HFFc6 (cell line): ENCODE data around the gene ARMS2. TPM values are rescaled to one million over a fixed set of nuclear protein-coding genes. Genes with fewer than 3 reads are reported as not detected.

Source experiments
- DNase-seq: peaks from one replicate; pipeline ENCODE4 v3.0.0-alpha.2; 2018
- H3K27ac Mint-ChIP-seq: 2 replicates; pipeline ENCODE4 v1.8.0; 2020; ENCODE audit warnings: mild to moderate bottlenecking, mixed read lengths
- H3K27me3 Mint-ChIP-seq: 2 replicates; pipeline ENCODE4 v1.8.0; 2021; ENCODE audit warnings: mild to moderate bottlenecking, moderate library complexity, mixed read lengths; ENCODE audit not compliant: insufficient read depth
- H3K36me3 Mint-ChIP-seq: 2 replicates; pipeline ENCODE4 v1.8.0; 2021; ENCODE audit warnings: low read depth, mixed read lengths
- H3K4me1 Mint-ChIP-seq: 2 replicates; pipeline ENCODE4 v1.8.0; 2020; ENCODE audit warnings: low read depth, mixed read lengths
- H3K4me3 Mint-ChIP-seq: 2 replicates; pipeline ENCODE4 v1.8.0; 2020; ENCODE audit warnings: mild to moderate bottlenecking, moderate library complexity, mixed read lengths
- H3K9me3 Mint-ChIP-seq: 2 replicates; pipeline ENCODE4 v1.8.0; 2020; ENCODE audit warnings: mild to moderate bottlenecking, mixed read lengths
- CTCF ChIP-seq: fragments of 200-600 bp; sonication (generic); IDR thresholded peaks from 2 replicates; pipeline ENCODE4 v1.5.0; 2021; ENCODE audit warnings: antibody characterized with exemption, mild to moderate bottlenecking
- total RNA-seq, 6 experiments: library from RNA; stranded (reverse); fragmentation: NEBNext Ultra II Directional; extraction: Animal tissue kit (Norgen Biotek cat#: 25700); gene quantifications; 2 replicates in 1 of 6; 3 replicates in 5 of 6; pipeline ENCODE4 v1.2.3, GENCODE V29; 2021

The ARMS2 gene
- total RNA-seq, 6 experiments from 2014 or later, result not detected

- Mint-ChIP-seq H3K4me1 (peaks cover 25% of the 10 kb centered on the region), H3K36me3 (peaks cover 7% of the 10 kb centered on the region), H3K4me3 (no peak overlapping the region), H3K27me3 (peaks cover 2% of the 10 kb centered on the region; the same call in 1 of the 2 replicates), H3K9me3 (no peaks in the 10 kb centered on the region), H3K27ac (no peak overlapping the region)
- no peak for TF ChIP-seq CTCF
- DNase-seq, result no peak
Observed at GRCh38 chr10:122500194-122500593, 45.7 kb downstream of the ARMS2 start.

- no peak for TF ChIP-seq CTCF
- Mint-ChIP-seq H3K36me3 (peaks cover 5% of the 10 kb centered on the region; the same call in 1 of the 2 replicates), H3K27me3 (peaks cover 2% of the 10 kb centered on the region; the same call in 1 of the 2 replicates), H3K4me1 (peaks cover 25% of the 10 kb centered on the region), H3K4me3 (no peak overlapping the region), H3K9me3 (no peaks in the 10 kb centered on the region), H3K27ac (no peak overlapping the region)
- no peak for DNase-seq
Observed at GRCh38 chr10:122500726-122501125, 46.3 kb downstream of the ARMS2 start.

GRCh38 chr10:122503012-122503411, 48.6 kb downstream of the ARMS2 start:
- TF ChIP-seq CTCF, result no peak
- Mint-ChIP-seq H3K4me1 (peaks cover 25% of the 10 kb centered on the region), H3K27me3 (peaks cover 5% of the 10 kb centered on the region; the same call in 1 of the 2 replicates), H3K4me3 (no peak overlapping the region), H3K27ac (no peak overlapping the region), H3K36me3 (no peaks in the 10 kb centered on the region), H3K9me3 (no peaks in the 10 kb centered on the region)
- DNase-seq, result no peak

GRCh38 chr10:122503886-122504609, 49.6 kb downstream of the ARMS2 start:
- Mint-ChIP-seq H3K36me3 (no peaks in the 10 kb centered on the region), H3K27me3 (peaks cover 3% of the 10 kb centered on the region; the same call in 1 of the 2 replicates), H3K4me1 (peaks cover 25% of the 10 kb centered on the region), H3K27ac (peak overlapping the region; percentile 54; the same call in 1 of the 2 replicates), H3K9me3 (no peaks in the 10 kb centered on the region), H3K4me3 (no peak overlapping the region)
- TF ChIP-seq CTCF, result no peak
- DNase-seq, result no peak

GRCh38 chr10:122504610-122504950, 50.1 kb downstream of the ARMS2 start:
- H3K27me3 Mint-ChIP-seq, result peaks cover 3% of the 10 kb centered on the region; the same call in 1 of the 2 replicates
- peak; percentile 63 for DNase-seq
- peaks cover 19% of the 10 kb centered on the region for H3K4me1 Mint-ChIP-seq
- no peaks in the 10 kb centered on the region for H3K36me3 Mint-ChIP-seq
- no peaks in the 10 kb centered on the region for H3K9me3 Mint-ChIP-seq
- TF ChIP-seq CTCF, result no peak
- H3K27ac Mint-ChIP-seq, result peak overlapping the region; percentile 54; the same call in 1 of the 2 replicates
- no peak overlapping the region for H3K4me3 Mint-ChIP-seq
